Stimulated activated naive CD4-positive, alpha-beta T cell (primary cell): ENCODE measurements around the gene UBAP1.
"Not testable (repeated sequence)": the region's sequence is repeated elsewhere in the genome, so short reads cannot be mapped to it uniquely, and the experiment has no call there.

Experiments used
- DNase-seq, 6 experiments: peaks; one replicate each; lab custom pipeline; 2025; lab: John Stamatoyannopoulos, UW

UBAP1 gene

GRCh38 chr9:34259315-34259714 lies 80.5 kb downstream of the UBAP1 start:
- DNase-seq, result no peak

GRCh38 chr9:34262971-34263370 lies 84.1 kb downstream of the UBAP1 start:
- DNase-seq, result no peak

DNA sequence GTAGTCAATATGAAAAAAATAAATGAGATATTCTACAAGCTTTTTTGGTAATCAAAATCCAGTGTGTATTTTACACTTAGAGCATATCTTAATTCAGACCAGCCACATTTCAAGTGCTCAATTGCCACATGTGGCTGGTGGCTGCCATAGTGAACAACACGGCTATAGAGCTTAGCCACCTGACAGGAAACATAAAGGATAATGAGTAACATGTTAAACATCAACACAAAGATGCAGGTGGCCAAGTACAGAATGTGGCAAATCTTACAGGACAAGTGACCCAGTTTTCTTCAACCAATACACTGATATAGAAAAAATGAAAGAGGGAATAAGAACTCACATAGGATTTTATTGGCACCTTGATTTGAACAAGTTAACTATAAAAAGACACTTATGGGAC lies 88.8 kb downstream of the UBAP1 start:
- no peak for DNase-seq

DNA sequence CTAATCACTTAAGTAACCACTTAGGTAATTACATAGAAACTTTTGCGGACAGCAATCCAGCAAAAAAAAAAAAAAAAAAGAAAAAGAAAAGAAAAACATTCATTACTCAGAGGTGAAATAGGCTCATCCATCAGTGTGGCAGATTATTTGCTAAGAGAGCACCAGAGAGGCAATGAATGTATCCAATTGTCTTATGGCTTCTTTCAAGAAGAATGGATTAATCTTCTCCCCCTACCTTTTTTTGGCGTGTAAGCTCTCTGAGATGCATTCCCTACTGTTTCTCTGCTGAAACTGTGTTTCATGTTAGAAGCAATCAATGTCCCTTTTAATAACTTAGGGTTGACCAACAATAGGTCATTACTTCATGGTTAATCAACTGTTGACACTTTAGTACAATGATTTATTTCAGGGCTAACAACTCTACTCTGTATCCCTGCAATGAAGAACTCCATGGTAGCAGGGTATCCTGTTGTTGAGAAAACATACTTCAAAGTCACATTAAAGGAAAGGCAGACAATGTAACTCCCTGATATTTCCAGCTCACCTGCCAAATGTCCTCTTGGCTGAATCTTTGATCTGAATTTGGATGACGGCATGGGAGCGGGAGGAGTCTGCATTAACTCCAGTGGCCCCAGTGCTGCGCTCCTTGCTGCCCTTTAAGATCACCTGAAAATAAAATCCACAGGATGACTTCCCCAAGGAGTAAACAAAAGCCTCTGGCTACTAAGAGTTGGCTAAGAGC lies 92.6 kb downstream of the UBAP1 start:
- no peak for DNase-seq

GRCh38 chr9:34272101-34272541 lies 93.3 kb downstream of the UBAP1 start:
- no peak for DNase-seq

DNA sequence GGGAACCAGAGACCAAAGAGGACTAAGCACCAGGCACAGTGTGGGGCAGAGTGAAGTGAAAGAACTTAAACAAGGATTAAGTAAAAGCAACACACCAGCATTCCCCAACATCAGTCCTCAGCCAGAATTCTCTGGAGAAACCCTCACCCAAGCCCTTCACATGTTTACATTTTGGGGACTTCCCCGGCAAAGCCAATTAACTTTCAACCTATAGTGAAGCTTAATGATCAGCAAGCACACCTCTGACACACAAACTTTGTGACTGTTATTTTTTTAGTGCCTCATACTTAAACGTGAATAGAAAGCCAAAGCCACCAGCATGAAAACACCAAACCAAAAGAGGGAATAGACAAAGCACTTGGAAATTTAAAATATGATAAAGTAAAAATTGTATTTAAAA lies 94.7 kb downstream of the UBAP1 start:
- DNase-seq, result not testable (repeated sequence)

GRCh38 chr9:34275811-34276210 lies 97.0 kb downstream of the UBAP1 start:
- DNase-seq, result no peak

- DNase-seq, result no peak
These were observed 97.9 kb downstream of the UBAP1 start for GRCh38 chr9:34276772-34277171.

GRCh38 chr9:34279411-34279810 lies 100.6 kb downstream of the UBAP1 start:
- no peak for DNase-seq

GRCh38 chr9:34282096-34282495 lies 103.3 kb downstream of the UBAP1 start:
- no peak for DNase-seq

DNA sequence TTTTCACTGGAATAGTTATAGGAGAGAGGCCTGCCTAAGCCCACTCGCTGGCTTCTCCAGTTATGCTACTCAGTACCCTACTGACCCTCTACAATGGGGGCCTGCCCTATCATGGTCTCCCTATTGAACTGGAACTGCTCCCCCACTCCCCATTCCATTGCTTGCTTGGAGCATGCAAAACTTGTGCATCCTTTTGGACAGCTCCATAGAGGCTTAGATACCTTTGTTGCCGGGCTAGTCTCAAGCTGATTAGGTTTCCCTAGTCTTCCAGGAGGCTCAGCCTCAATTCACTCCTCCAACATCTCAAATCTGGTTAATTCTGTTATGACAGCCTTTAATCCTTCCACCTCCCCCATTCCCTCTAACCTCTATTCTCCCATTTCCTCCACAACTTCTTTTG lies 110.3 kb downstream of the UBAP1 start:
- DNase-seq, result no peak

GRCh38 chr9:34291023-34291422 lies 112.2 kb downstream of the UBAP1 start:
- no peak for DNase-seq

GRCh38 chr9:34291423-34291822 lies 112.6 kb downstream of the UBAP1 start:
- no peak for DNase-seq

GRCh38 chr9:34292552-34292951 lies 113.7 kb downstream of the UBAP1 start:
- no peak for DNase-seq

DNA sequence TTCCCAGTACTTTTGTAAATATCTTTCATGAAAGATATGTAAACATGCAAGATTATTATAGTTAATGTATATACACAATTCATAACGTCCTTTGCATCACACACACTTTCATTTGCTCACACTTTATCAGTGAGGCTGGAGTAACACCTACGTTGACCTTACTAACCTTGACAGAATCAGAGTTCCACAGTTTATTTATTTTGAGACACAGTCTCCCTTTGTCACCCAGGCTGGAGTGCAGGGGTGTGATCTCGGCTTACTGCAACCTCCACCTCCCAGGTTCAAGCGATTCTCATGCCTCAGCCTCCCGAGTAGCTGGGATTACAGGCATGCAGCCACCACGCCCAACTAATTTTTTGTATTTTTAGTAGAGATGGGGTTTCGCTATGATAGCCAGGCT lies 122.2 kb downstream of the UBAP1 start:
- DNase-seq, result not testable (repeated sequence)
